K562 treated with DMSO at 1 percent for 24 hours (cell line): ENCODE results near the gene CNOT6. TPM values are rescaled to one million over a fixed set of nuclear protein-coding genes. Genes with fewer than 3 reads are reported as not detected.

Experiments used
- total RNA-seq: library from RNA; unstranded; fragments of 300-600 nt; gene quantifications from 2 replicates; pipeline ENCODE4 v1.2.3, GENCODE V29; 2022; ENCODE audit warnings: low read depth; ENCODE audit not compliant: insufficient read depth

Gene CNOT6
- total RNA-seq = 8.2 and 10.7 TPM in 2 replicates

GRCh38 chr5:180494060-180494509 is at the start of gene CNOT6:
Gene CNOT6, plus strand, starts transcription at chr5:180494379. Its CDS starts 34,898 bp downstream, at chr5:180529277.

GRCh38 chr5:180591311-180591887 is 97.2 kb downstream of the CNOT6 start, which contains the start of gene SCGB3A1:
Gene SCGB3A1, minus strand, starts transcription at chr5:180591499. Its CDS starts 37 bp downstream, at chr5:180591462.

Other genes with a start within 250 kb of the CNOT6 start
- 29.1 and 34.8 TPM in 2 replicates for gene MAPK9, start 202.3 kb upstream of the CNOT6 start, total RNA-seq
- gene GFPT2, start 141.0 kb upstream of the CNOT6 start, total RNA-seq = 0.42 and 0.90 TPM in 2 replicates
- not detected in 2 replicates for gene SCGB3A1, start 97.1 kb downstream of the CNOT6 start, total RNA-seq
- 1.3 and 1.5 TPM in 2 replicates for gene FLT4, start 155.2 kb downstream of the CNOT6 start, total RNA-seq
- gene OR2Y1, start 245.7 kb downstream of the CNOT6 start, total RNA-seq = not detected in 2 replicates